ENCODE results near the gene GEMIN7. TPM values are rescaled to one million over a fixed set of nuclear protein-coding genes. Genes with fewer than 3 reads are reported as not detected.

GEMIN7 gene
- polyA plus RNA-seq, 1 donor from 2014 or later, result 26.5 TPM

GRCh38 chr19:45066921-45067661, 12.0 kb upstream of the GEMIN7 start:
- Histone ChIP-seq H3K4me3 (ENCODE audit: low read length) (no peak overlapping the region), H3K79me2 (replicated peaks; ENCODE audit: insufficient read depth, low read length) (no peaks in the 10 kb centered on the region), H3K9me2 (ENCODE audit: insufficient read depth, low read length) (no peaks in the 10 kb centered on the region), H3K4me2 (ENCODE audit: low read length) (no peak overlapping the region), H3K36me3 (ENCODE audit: insufficient read depth, low read length) (no peaks in the 10 kb centered on the region), H3K9ac (ENCODE audit: low read length) (no peak overlapping the region), H4K20me1 (ENCODE audit: insufficient read depth) (no peaks in the 10 kb centered on the region), H3K9me3 (ENCODE audit: low read length) (no peaks in the 10 kb centered on the region), H2AFZ (ENCODE audit: low read depth, low read length) (no peak overlapping the region), H3K27ac (ENCODE audit: low read length) (no peak overlapping the region), H3K27me3 (ENCODE audit: insufficient read depth, low read depth, low read length) (no peaks in the 10 kb centered on the region), H3F3A (ENCODE audit: insufficient read depth, low read length, poor library complexity, severe bottlenecking) (no peaks in the 10 kb centered on the region)
- TF ChIP-seq POLR2AphosphoS5 (IDR thresholded peaks at IDR 0.05) (no peak), MXI1 (conservative IDR thresholded peaks at IDR 0.05; ENCODE audit: poor library complexity, severe bottlenecking) (no peak)

DNA sequence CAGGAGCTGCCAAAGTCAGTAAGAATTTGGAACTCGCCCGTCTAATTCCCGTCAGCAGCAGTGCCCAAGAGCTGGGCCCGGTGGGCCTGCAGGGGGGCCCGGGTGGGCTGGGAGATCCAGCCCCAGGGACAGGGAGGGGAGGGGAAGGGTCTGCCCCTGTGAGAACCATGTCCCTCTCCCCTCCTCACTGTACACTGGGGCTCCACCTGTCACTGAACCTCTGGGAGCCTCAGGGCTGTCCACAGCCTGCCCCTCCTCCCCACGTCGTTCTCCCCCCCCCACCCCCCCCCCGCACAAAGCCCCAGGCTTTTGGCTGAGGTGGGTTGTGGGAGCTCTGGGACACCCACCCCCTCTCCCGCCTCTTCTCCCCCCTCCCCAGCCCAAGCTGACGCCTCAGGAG, 11.0 kb upstream of the GEMIN7 start:
- Histone ChIP-seq H3K27me3 (ENCODE audit: insufficient read depth, low read depth, low read length) (no peaks in the 10 kb centered on the region), H3K9me2 (ENCODE audit: insufficient read depth, low read length) (no peaks in the 10 kb centered on the region), H2AFZ (ENCODE audit: low read depth, low read length) (no peak overlapping the region), H3K9ac (ENCODE audit: low read length) (no peak overlapping the region), H3K9me3 (ENCODE audit: low read length) (no peaks in the 10 kb centered on the region), H3K4me3 (ENCODE audit: low read length) (no peak overlapping the region), H4K20me1 (ENCODE audit: insufficient read depth) (no peaks in the 10 kb centered on the region), H3K36me3 (ENCODE audit: insufficient read depth, low read length) (no peaks in the 10 kb centered on the region), H3F3A (ENCODE audit: insufficient read depth, low read length, poor library complexity, severe bottlenecking) (no peaks in the 10 kb centered on the region), H3K27ac (ENCODE audit: low read length) (no peak overlapping the region), H3K79me2 (replicated peaks; ENCODE audit: insufficient read depth, low read length) (no peaks in the 10 kb centered on the region), H3K4me2 (ENCODE audit: low read length) (no peak overlapping the region)
- TF ChIP-seq REST (IDR thresholded peaks at IDR 0.05; ENCODE audit: borderline replicate concordance) (no peak), EP300 (conservative IDR thresholded peaks at IDR 0.05; ENCODE audit: poor library complexity, severe bottlenecking) (no peak), CTCF (IDR thresholded peaks at IDR 0.05; ENCODE audit: poor library complexity, severe bottlenecking) (no peak), SMC3 (conservative IDR thresholded peaks at IDR 0.05; ENCODE audit: poor library complexity) (no peak), TAF1 (IDR thresholded peaks at IDR 0.05; ENCODE audit: low read depth) (no peak), EZH2 (IDR thresholded peaks at IDR 0.05; ENCODE audit: borderline replicate concordance, insufficient read depth, low read length, poor library complexity, severe bottlenecking) (no peak), POLR2AphosphoS5 (IDR thresholded peaks at IDR 0.05) (no peak), RAD21 (conservative IDR thresholded peaks at IDR 0.05) (no peak), MXI1 (conservative IDR thresholded peaks at IDR 0.05; ENCODE audit: poor library complexity, severe bottlenecking) (no peak)
